ENCODE results near the gene VTCN1. TPM values are rescaled to one million over a fixed set of nuclear protein-coding genes. Genes with fewer than 3 reads are reported as not detected.

Gene VTCN1
- total RNA-seq, 2 donors from 2014 or later: not detected

- intact Hi-C loops (cut with DNase I): no loop called here
- Histone ChIP-seq H3K9ac (ENCODE audit: low read depth in 2 of 2, low read length in 2 of 2) (no peak overlapping the region), H3K27me3 (no peaks in the 10 kb centered on the region), H3K4me3 (no peak overlapping the region), H3K4me1 (no peaks in the 10 kb centered on the region), H3K9me3 (no peaks in the 10 kb centered on the region), H3K36me3 (no peaks in the 10 kb centered on the region), H3K27ac (no peak overlapping the region)
- no peak for TF ChIP-seq CTCF (IDR thresholded peaks at IDR 0.05)
- no peak for DNase-seq
These were observed 33.6 kb upstream of the VTCN1 start for GRCh38 chr1:117244306-117244705.

GRCh38 chr1:117241512-117241911 is 30.8 kb upstream of the VTCN1 start:
- DNase-seq: no peak
- Histone ChIP-seq H3K4me3 (no peak overlapping the region), H3K27me3 (no peaks in the 10 kb centered on the region), H3K27ac (no peak overlapping the region), H3K4me1 (no peaks in the 10 kb centered on the region), H3K9me3 (no peaks in the 10 kb centered on the region), H3K36me3 (no peaks in the 10 kb centered on the region), H3K9ac (ENCODE audit: low read depth in 2 of 2, low read length in 2 of 2) (no peak overlapping the region)
- intact Hi-C loops (cut with DNase I): no loop called here
- no peak for TF ChIP-seq CTCF (IDR thresholded peaks at IDR 0.05)

GRCh38 chr1:117240547-117240946 is 29.8 kb upstream of the VTCN1 start:
- intact Hi-C loops (cut with DNase I): no loop called here
- H3K27me3 ChIP-seq: no peaks in the 10 kb centered on the region
- no peak for TF ChIP-seq CTCF (IDR thresholded peaks at IDR 0.05)
- H3K36me3 ChIP-seq: no peaks in the 10 kb centered on the region
- no peak overlapping the region for H3K4me3 ChIP-seq
- H3K27ac ChIP-seq: no peak overlapping the region
- no peak overlapping the region for H3K9ac ChIP-seq (ENCODE audit: low read depth in 2 of 2, low read length in 2 of 2)
- no peaks in the 10 kb centered on the region for H3K4me1 ChIP-seq
- no peaks in the 10 kb centered on the region for H3K9me3 ChIP-seq
- DNase-seq: no peak

- Histone ChIP-seq H3K9me3 (no peaks in the 10 kb centered on the region), H3K4me3 (no peak overlapping the region), H3K27me3 (no peaks in the 10 kb centered on the region), H3K27ac (no peak overlapping the region), H3K4me1 (no peaks in the 10 kb centered on the region), H3K9ac (ENCODE audit: low read depth in 2 of 2, low read length in 2 of 2) (no peak overlapping the region), H3K36me3 (no peaks in the 10 kb centered on the region)
- intact Hi-C loops (cut with DNase I): no loop called here
- DNase-seq: no peak
- no peak for TF ChIP-seq CTCF (IDR thresholded peaks at IDR 0.05)
These were observed 28.7 kb upstream of the VTCN1 start for GRCh38 chr1:117239467-117239866.

- TF ChIP-seq CTCF (IDR thresholded peaks at IDR 0.05): no peak
- intact Hi-C loops (cut with DNase I): no loop called here
- no peaks in the 10 kb centered on the region for H3K4me1 ChIP-seq
- H3K4me3 ChIP-seq: no peak overlapping the region
- H3K27ac ChIP-seq: no peak overlapping the region
- no peak for DNase-seq
- H3K9me3 ChIP-seq: no peaks in the 10 kb centered on the region
- H3K9ac ChIP-seq (ENCODE audit: low read depth in 2 of 2, low read length in 2 of 2): no peak overlapping the region
- H3K27me3 ChIP-seq: no peaks in the 10 kb centered on the region
- H3K36me3 ChIP-seq: no peaks in the 10 kb centered on the region
These were observed 27.1 kb upstream of the VTCN1 start for GRCh38 chr1:117237726-117238381.

Data from colonic mucosa (tissue), 4 donors.